Esophagus muscularis mucosa (tissue), 4 donors: ENCODE measurements around the gene DNAH11.

Source experiments
- CTCF ChIP-seq, 3 experiments: fragments of 200-600 bp in 2 of 3; fragments of 450-650 bp in 1 of 3; sonication (generic) in 2 of 3; IDR thresholded peaks; one replicate each; pipeline ENCODE4 v1.5.1; 2017 to 2019; ENCODE audit warnings: antibody characterized with exemption in 3 of 3, mild to moderate bottlenecking in 2 of 3, moderate library complexity in 1 of 3
- EP300 ChIP-seq: sonication (generic); formaldehyde crosslinking; IDR thresholded peaks from one replicate; pipeline ENCODE4 v1.6.1; 2017; ENCODE audit warnings: antibody characterized with exemption
- POLR2A ChIP-seq: fragments of 450-650 bp; IDR thresholded peaks from one replicate; pipeline ENCODE4 v1.6.1; 2017; ENCODE audit warnings: antibody characterized with exemption, moderate library complexity, mild to moderate bottlenecking, low read depth
- POLR2AphosphoS5 ChIP-seq, 2 donors: sonication (generic); formaldehyde crosslinking; IDR thresholded peaks; one replicate each; pipeline ENCODE4 v1.6.1; 2017; ENCODE audit warnings: antibody characterized with exemption in 2 of 2

GRCh38 chr7:21771266-21771665 is 228.4 kb downstream of the DNAH11 start:
- TF ChIP-seq CTCF (IDR thresholded peaks at IDR 0.05), result no peak
- no peak for TF ChIP-seq EP300
- no peak for TF ChIP-seq POLR2AphosphoS5 (IDR thresholded peaks at IDR 0.05)
- no peak for TF ChIP-seq POLR2A
